IMR-90 (cell line): Measurements from ENCODE around the gene SYNRG. TPM values are rescaled to one million over a fixed set of nuclear protein-coding genes. Genes with fewer than 3 reads are reported as not detected.

ENCODE experiments used
- ATAC-seq: fragments of 200-7000 bp; cut with Tn5 transposase; 2 replicates; pipeline ENCODE4 v1.9.1; 2020; ENCODE audit warnings: low read depth, mild to moderate bottlenecking, moderate library complexity
- BruUV-seq: library from RNA; stranded (reverse); fragments of 400-500 nt; replicated peaks from 2 replicates; lab custom pipeline; 2021; lab: Mats Ljungman, UMichigan
- CTCF ChIA-PET: fragments of 300-600 bp; formaldehyde crosslinking; extraction: SDS; loops from one replicate; lab custom pipeline; 2021; ENCODE audit warnings: antibody characterized with exemption; lab: Yijun Ruan, JAX
- POLR2A ChIA-PET: fragments of 300-600 bp; sonication (Branson Sonifier 250); formaldehyde crosslinking; loops from one replicate; lab custom pipeline; 2022; ENCODE audit warnings: antibody characterized with exemption; ENCODE audit not compliant: unreplicated experiment; lab: Charles Lee
- DNase-seq: peaks from one replicate; pipeline ENCODE4 v3.0.0; 2013
- H2AFZ ChIP-seq: replicated peaks from 2 replicates; pipeline ENCODE3; 2013; ENCODE audit warnings: low read length, mild to moderate bottlenecking; ENCODE audit not compliant: poor library complexity
- H2AK5ac ChIP-seq: 2 replicates; pipeline ENCODE4 v1.6.1; 2013; ENCODE audit warnings: low read depth, low read length, inconsistent platforms
- H2AK9ac ChIP-seq: replicated peaks from 2 replicates; pipeline ENCODE3; 2013; ENCODE audit warnings: mild to moderate bottlenecking, low read depth, low read length, moderate library complexity; ENCODE audit not compliant: poor library complexity
- H2BK120ac ChIP-seq: 2 replicates; pipeline ENCODE4 v1.6.1; 2013; ENCODE audit warnings: low read depth, low read length, inconsistent platforms
- H2BK15ac ChIP-seq: 3 replicates; pipeline ENCODE4 v1.6.1; 2013; ENCODE audit warnings: low read depth, low read length, inconsistent platforms
- H2BK20ac ChIP-seq: 2 replicates; pipeline ENCODE4 v1.6.1; 2013; ENCODE audit warnings: low read depth, mild to moderate bottlenecking, inconsistent platforms, low read length, moderate library complexity
- H2BK5ac ChIP-seq: 2 replicates; pipeline ENCODE4 v1.6.1; 2013; ENCODE audit warnings: mild to moderate bottlenecking, low read depth, low read length, inconsistent platforms; ENCODE audit not compliant: poor library complexity, severe bottlenecking
- H3K14ac ChIP-seq: replicated peaks from 2 replicates; pipeline ENCODE4 v1.6.1; 2013; ENCODE audit warnings: low read depth, low read length, inconsistent platforms
- H3K18ac ChIP-seq: 2 replicates; pipeline ENCODE4 v1.6.1; 2013; ENCODE audit warnings: low read depth, low read length, control low read depth
- H3K23ac ChIP-seq: 2 replicates; pipeline ENCODE4 v1.6.1; 2013; ENCODE audit warnings: low read depth, low read length, inconsistent platforms
- H3K27ac ChIP-seq: 2 replicates; pipeline ENCODE4 v1.5.1; 2013; ENCODE audit warnings: mild to moderate bottlenecking, control low read depth, low read length; ENCODE audit not compliant: insufficient read depth
- H3K27me3 ChIP-seq: 2 replicates; pipeline ENCODE4 v1.6.1; 2013; ENCODE audit warnings: low read length; ENCODE audit not compliant: control insufficient read depth, insufficient read depth
- H3K36me3 ChIP-seq: 2 replicates; pipeline ENCODE4 v1.6.1; 2013; ENCODE audit warnings: low read length, mixed read lengths; ENCODE audit not compliant: control insufficient read depth, insufficient read depth
- H3K4ac ChIP-seq: 2 replicates; pipeline ENCODE4 v1.6.1; 2013; ENCODE audit warnings: low read depth, low read length, inconsistent platforms
- H3K4me1 ChIP-seq: 2 replicates; pipeline ENCODE4 v1.6.1; 2013; ENCODE audit warnings: low read length, mixed read lengths; ENCODE audit not compliant: control insufficient read depth, insufficient read depth
- H3K4me2 ChIP-seq: 2 replicates; pipeline ENCODE4 v1.6.1; 2013; ENCODE audit warnings: low read depth, mild to moderate bottlenecking, control low read depth, low read length, moderate library complexity
- H3K4me3 ChIP-seq: 2 replicates; pipeline ENCODE4 v1.5.1; 2013; ENCODE audit warnings: low read depth, mild to moderate bottlenecking, control low read depth, low read length, moderate library complexity; ENCODE audit not compliant: insufficient read depth
- H3K56ac ChIP-seq: 2 replicates; pipeline ENCODE4 v1.6.1; 2013; ENCODE audit warnings: low read length, inconsistent platforms; ENCODE audit not compliant: insufficient read depth; ENCODE audit errors: extremely low read depth
- H3K79me1 ChIP-seq, 2 experiments: 2 replicates each; pipeline ENCODE4 v1.6.1; 2013; ENCODE audit warnings: low read length in 2 of 2, inconsistent platforms in 1 of 2, low read depth in 1 of 2
- H3K9ac ChIP-seq: 2 replicates; pipeline ENCODE4 v1.6.1; 2013; ENCODE audit warnings: low read depth, low read length, control low read depth
- H3K9me1 ChIP-seq: 2 replicates; pipeline ENCODE4 v1.6.1; 2013; ENCODE audit warnings: low read length, inconsistent platforms; ENCODE audit not compliant: insufficient read depth
- H3K9me3 ChIP-seq: 2 replicates; pipeline ENCODE4 v1.6.1; 2013; ENCODE audit warnings: low read length; ENCODE audit not compliant: control insufficient read depth, insufficient read depth
- H4K20me1 ChIP-seq: 2 replicates; pipeline ENCODE4 v1.6.1; 2013; ENCODE audit warnings: low read length, inconsistent platforms; ENCODE audit not compliant: insufficient read depth
- H4K5ac ChIP-seq: 2 replicates; pipeline ENCODE4 v1.6.1; 2013; ENCODE audit warnings: mild to moderate bottlenecking, low read depth, low read length, control low read depth
- H4K8ac ChIP-seq, 2 experiments: 2 replicates each; pipeline ENCODE4 v1.6.1; 2013; ENCODE audit warnings: low read depth in 2 of 2, low read length in 2 of 2, control low read depth in 1 of 2, inconsistent platforms in 1 of 2
- H4K91ac ChIP-seq: 2 replicates; pipeline ENCODE4 v1.6.1; 2013; ENCODE audit warnings: low read depth, low read length, inconsistent platforms; ENCODE audit not compliant: insufficient read depth
- BHLHE40 ChIP-seq: fragments of 150-350 bp; IDR thresholded peaks from 2 replicates; pipeline ENCODE4 v1.6.1; 2016; ENCODE audit warnings: mild to moderate bottlenecking, low read depth, low read length
- CEBPB ChIP-seq: IDR thresholded peaks from 2 replicates; pipeline ENCODE4 v1.6.1; 2012; ENCODE audit warnings: low read depth, low read length, improper control_type of control experiment
- CHD1 ChIP-seq: IDR thresholded peaks from 2 replicates; pipeline ENCODE4 v1.6.1; 2012; ENCODE audit warnings: low read depth, low read length, improper control_type of control experiment
- CTCF ChIP-seq: conservative IDR thresholded peaks from 2 replicates; pipeline ENCODE4 v1.5.1; 2012; ENCODE audit warnings: mild to moderate bottlenecking, low read depth, low read length, improper control_type of control experiment
- FOS ChIP-seq: fragments of 150-350 bp; IDR thresholded peaks from 2 replicates; pipeline ENCODE4 v1.6.1; 2016; ENCODE audit warnings: low read depth, low read length
- MAFK ChIP-seq: IDR thresholded peaks from 2 replicates; pipeline ENCODE4 v1.6.1; 2012; ENCODE audit warnings: low read depth, low read length, improper control_type of control experiment
- MAZ ChIP-seq: IDR thresholded peaks from 2 replicates; pipeline ENCODE4 v1.6.1; 2012; ENCODE audit warnings: low read depth, mild to moderate bottlenecking, low read length, improper control_type of control experiment, moderate library complexity, borderline replicate concordance
- MXI1 ChIP-seq: IDR thresholded peaks from 2 replicates; pipeline ENCODE4 v1.6.1; 2012; ENCODE audit warnings: low read depth, mild to moderate bottlenecking, low read length, moderate library complexity, borderline replicate concordance
- NFE2L2 ChIP-seq: fragments of 150-350 bp; IDR thresholded peaks from 2 replicates; pipeline ENCODE4 v1.6.1; 2016; ENCODE audit warnings: low read depth, mild to moderate bottlenecking, low read length
- RFX5 ChIP-seq: IDR thresholded peaks from 2 replicates; pipeline ENCODE4 v1.8.0; 2012; ENCODE audit warnings: low read depth, mild to moderate bottlenecking, low read length, moderate library complexity
- SMC3 ChIP-seq: fragments of 150-350 bp; IDR thresholded peaks from 2 replicates; pipeline ENCODE4 v1.6.1; 2016; ENCODE audit warnings: low read depth, mild to moderate bottlenecking, antibody characterized with exemption, low read length, moderate library complexity
- WGBS, 2 experiments: methylation state at CpG; one replicate each; pipeline versions ENCODE4 v1.1.5 to v1.1.7; 2013; ENCODE audit warnings: missing lambda C conversion rate in 2 of 2; ENCODE audit not compliant: insufficient read length in 1 of 2; ENCODE audit errors: extremely low coverage in 2 of 2; 5-methylcytosine and 5-hydroxymethylcytosine counted together
- dilution Hi-C: fragments of 300-500 bp; cut with HindIII; formaldehyde crosslinking; loops from one replicate; pipeline ENCODE4 v1.14.3; 2018; ENCODE audit warnings: low sequenced_read_pairs; ENCODE audit not compliant: unreplicated experiment
- in situ Hi-C: fragments of 300-500 bp; cut with MboI; formaldehyde crosslinking; loops from 3 replicates; pipeline ENCODE4 v1.14.3; 2019; ENCODE audit warnings: low sequenced_read_pairs, inconsistent platforms, mixed read lengths
- intact Hi-C: fragments of 100-400 bp; cut with micrococcal nuclease; formaldehyde crosslinking; loops from 2 replicates; pipeline ENCODE4 v1.10.0; 2022
- polyA plus RNA-seq, 3 experiments: library from polyadenylated mRNA; depleted of rRNA; stranded (reverse); fragments of >200 nt; gene quantifications; 2 replicates each; pipeline ENCODE4 v1.2.3, GENCODE V29; 2012; ENCODE audit warnings: low replicate concordance in 1 of 3
- total RNA-seq: library from RNA; depleted of rRNA; stranded (reverse); fragments of >200 nt; gene quantifications from 2 replicates; pipeline ENCODE4 v1.2.3, GENCODE V29; 2012
- TF ChIP-seq, protein P1 (sequence below): fragments of 150-350 bp; IDR thresholded peaks from 2 replicates; pipeline ENCODE4 v1.6.1; 2016; ENCODE audit warnings: low read depth, mild to moderate bottlenecking, low read length, moderate library complexity, borderline replicate concordance

The SYNRG gene
- total and polyA plus RNA-seq, 2 of the 4 experiments (the other 2 are of a cell fraction), result 11.7 to 15.2 TPM

DNA sequence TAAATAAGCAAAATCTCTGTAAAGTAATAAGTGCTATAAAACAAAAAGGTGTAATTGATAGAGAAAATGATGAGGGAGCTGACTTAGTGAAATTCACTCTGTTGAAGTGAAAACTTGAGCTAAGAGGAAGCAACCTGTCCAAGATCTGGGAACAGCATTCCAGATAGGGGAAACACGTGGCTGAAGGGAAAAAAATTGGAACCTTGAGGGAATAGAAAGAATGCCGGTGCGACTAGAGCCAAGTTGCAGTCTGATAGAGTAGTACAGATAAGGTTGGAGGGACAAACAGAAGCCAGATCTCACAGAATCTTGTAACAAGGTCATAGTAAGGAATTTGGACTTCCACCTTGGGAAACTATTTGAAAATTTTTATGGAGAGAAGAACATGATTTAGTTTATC, 34.7 kb upstream of the SYNRG start (continued):
- TF ChIP-seq BHLHE40 (no peak), FOS (no peak), CHD1 (no peak), SMC3 (no peak), RFX5 (no peak), CEBPB (no peak)

DNA sequence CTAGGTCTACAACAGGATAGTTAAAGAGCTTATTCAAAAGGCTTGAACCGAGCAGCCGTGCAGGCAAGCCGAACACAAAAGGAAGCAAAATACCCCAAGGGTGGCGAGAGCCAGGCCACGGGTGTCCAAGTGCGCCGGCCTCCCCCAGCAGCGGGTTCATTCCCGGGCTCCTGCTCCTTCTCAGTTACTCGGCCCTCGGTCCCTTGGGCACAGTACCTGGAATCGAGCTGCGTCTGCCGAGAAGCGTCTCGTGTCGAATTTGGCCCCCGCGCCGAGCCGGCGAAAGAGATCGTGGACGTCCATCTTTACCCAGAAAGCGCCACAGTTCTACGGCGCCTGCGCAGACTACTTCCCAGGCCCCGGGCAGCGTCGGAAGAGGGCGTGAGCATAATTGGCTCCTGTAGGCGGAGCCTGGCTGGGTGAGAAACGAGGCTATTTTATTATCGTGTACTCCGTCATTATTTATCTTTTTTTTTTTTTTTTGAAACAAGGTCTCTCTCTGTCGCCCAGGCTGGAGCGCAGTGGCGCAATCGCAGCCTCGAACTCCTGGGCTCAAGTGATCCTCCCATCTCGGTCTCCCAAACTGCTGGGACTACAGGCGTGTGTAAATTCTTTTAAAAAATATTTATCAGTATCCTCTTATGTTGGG, 34.0 kb upstream of the SYNRG start, which contains the start of gene DDX52:
Gene DDX52 (minus strand): TSS at position 329 of the 649 bp plus-strand sequence. CDS start 26 bp downstream, at position 303.
- Histone ChIP-seq H4K20me1 (no peaks in the 10 kb centered on the region; the same call in 1 of the 2 replicates), H2AFZ (peak within 1 kb of the TSS; percentile 95), H2BK15ac (peak within 1 kb of the TSS; percentile 29; the same call in 1 of the 3 replicates), H2AK5ac (peak within 1 kb of the TSS; percentile 61), H3K36me3 (peaks cover 7% of the 10 kb centered on the region), H3K27ac (peak within 1 kb of the TSS; percentile 94), H3K14ac (peak within 1 kb of the TSS; percentile 94), H3K9me1 (no peaks in the 10 kb centered on the region; the same call in 1 of the 2 replicates), H3K4me2 (peak within 1 kb of the TSS; percentile 89), H4K8ac (peak within 1 kb of the TSS; percentile 59 to 86), H2BK5ac (peak within 1 kb of the TSS; percentile 71), H2AK9ac (peak within 1 kb of the TSS; percentile 83), H4K5ac (peak within 1 kb of the TSS; percentile 59), H3K4me1 (peaks cover 3% of the 10 kb centered on the region; the same call in 1 of the 2 replicates), H3K79me1 (peaks cover 2 to 39% of the 10 kb centered on the region in 2 experiments; a peak in 2 of 4 replicates), H3K9ac (peak within 1 kb of the TSS; percentile 95), H3K9me3 (no peaks in the 10 kb centered on the region), H3K27me3 (no peaks in the 10 kb centered on the region), H3K4me3 (peak within 1 kb of the TSS; percentile 80), H3K23ac (peak within 1 kb of the TSS; percentile 95), H3K4ac (peak within 1 kb of the TSS; percentile 87), H4K91ac (peak within 1 kb of the TSS; percentile 82), H2BK20ac (peak within 1 kb of the TSS; percentile 54), H2BK120ac (peak within 1 kb of the TSS; percentile 81), H3K18ac (peak within 1 kb of the TSS; percentile 63), H3K56ac (peak within 1 kb of the TSS; percentile 88)
- ATAC-seq (peak; percentile 99), DNase-seq (peak; percentile 85)
- BruUV-seq, result no TSS peak
- intact Hi-C loops (no loop called here), in situ Hi-C loops (loop anchor here (25.0 kb wide), 1 partner anchor 644 kb away; the partner anchor contains the start of gene MRPL45), dilution Hi-C loops (no loop called here)
- ChIA-PET POLR2A (no interaction called here), CTCF (no interaction called here)
- WGBS, 2 experiments, result 0% methylated on average over 4 of the region's 43 CpGs; no CpG with 5 or more reads in 1 of the 2 experiments
- TF ChIP-seq MXI1 (peak; percentile 73; the same call in 1 of the 2 replicates), CTCF (no peak; the same call in 1 of the 2 replicates), FOS (no peak), BHLHE40 (no peak), MAFK (no peak), RFX5 (no peak), MAZ (no peak), SMC3 (no peak), CEBPB (peak; percentile 82), CHD1 (no peak), NFE2L2 (no peak)
- TF ChIP-seq, protein P1, sequence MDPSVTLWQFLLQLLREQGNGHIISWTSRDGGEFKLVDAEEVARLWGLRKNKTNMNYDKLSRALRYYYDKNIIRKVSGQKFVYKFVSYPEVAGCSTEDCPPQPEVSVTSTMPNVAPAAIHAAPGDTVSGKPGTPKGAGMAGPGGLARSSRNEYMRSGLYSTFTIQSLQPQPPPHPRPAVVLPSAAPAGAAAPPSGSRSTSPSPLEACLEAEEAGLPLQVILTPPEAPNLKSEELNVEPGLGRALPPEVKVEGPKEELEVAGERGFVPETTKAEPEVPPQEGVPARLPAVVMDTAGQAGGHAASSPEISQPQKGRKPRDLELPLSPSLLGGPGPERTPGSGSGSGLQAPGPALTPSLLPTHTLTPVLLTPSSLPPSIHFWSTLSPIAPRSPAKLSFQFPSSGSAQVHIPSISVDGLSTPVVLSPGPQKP, result no peak
